Smooth muscle cell (in vitro differentiated cells): Measurements from ENCODE around the gene COL5A2. TPM values are rescaled to one million over a fixed set of nuclear protein-coding genes. Genes with fewer than 3 reads are reported as not detected.
A peak's percentile ranks its signal among the peaks of the same experiment; 100 is the strongest.

ENCODE experiments used
- DNase-seq: peaks from one replicate; lab custom pipeline; 2025; ENCODE audit not compliant: unreplicated experiment; lab: John Stamatoyannopoulos, UW
- H2AFZ ChIP-seq: fragments of 200-600 bp; sonication (generic); 2 replicates; pipeline ENCODE4 v1.6.0; 2016; ENCODE audit warnings: antibody characterized with exemption, low read depth, mild to moderate bottlenecking
- H3F3A ChIP-seq: fragments of 200-600 bp; sonication (generic); 2 replicates; pipeline ENCODE4 v1.6.0; 2017; ENCODE audit warnings: antibody characterized with exemption, low read depth
- H3K27ac ChIP-seq: fragments of 200-600 bp; sonication (generic); 2 replicates; pipeline ENCODE4 v1.5.1; 2016; ENCODE audit warnings: low read depth, mild to moderate bottlenecking
- H3K27me3 ChIP-seq: fragments of 200-600 bp; sonication (generic); 2 replicates; pipeline ENCODE4 v1.6.1; 2016; ENCODE audit warnings: low read depth, mild to moderate bottlenecking
- H3K36me3 ChIP-seq: fragments of 200-600 bp; sonication (generic); 2 replicates; pipeline ENCODE4 v1.5.1; 2016; ENCODE audit warnings: low read depth
- H3K4me1 ChIP-seq: fragments of 200-600 bp; sonication (generic); 2 replicates; pipeline ENCODE4 v1.5.1; 2016; ENCODE audit warnings: low read depth
- H3K4me2 ChIP-seq: fragments of 200-600 bp; sonication (generic); 2 replicates; pipeline ENCODE4 v1.6.0; 2016; ENCODE audit warnings: mild to moderate bottlenecking
- H3K4me3 ChIP-seq: fragments of 200-600 bp; sonication (generic); 2 replicates; pipeline ENCODE4 v1.5.1; 2016; ENCODE audit warnings: mild to moderate bottlenecking
- H3K79me2 ChIP-seq: fragments of 200-600 bp; sonication (generic); 2 replicates; pipeline ENCODE4 v1.6.0; 2016; ENCODE audit warnings: low read depth, mild to moderate bottlenecking
- H3K9ac ChIP-seq: fragments of 200-600 bp; sonication (generic); 2 replicates; pipeline ENCODE4 v1.6.0; 2016; ENCODE audit warnings: low read depth
- H3K9me3 ChIP-seq: fragments of 200-600 bp; sonication (generic); replicated peaks from 2 replicates; pipeline ENCODE4 v1.5.1; 2016; ENCODE audit warnings: low read depth
- H4K20me1 ChIP-seq: fragments of 200-600 bp; sonication (generic); 2 replicates; pipeline ENCODE4 v1.6.0; 2016; ENCODE audit warnings: low read depth
- CTCF ChIP-seq: fragments of 200-600 bp; sonication (generic); IDR thresholded peaks from 2 replicates; pipeline ENCODE4 v1.5.1; 2017; ENCODE audit warnings: borderline replicate concordance, mild to moderate bottlenecking, antibody characterized with exemption; ENCODE audit not compliant: insufficient read depth, poor library complexity, severe bottlenecking
- WGBS: methylation state at CpG from one replicate; pipeline ENCODE4 v1.1.7; 2016; ENCODE audit warnings: low lambda C conversion rate; 5-methylcytosine and 5-hydroxymethylcytosine counted together
- polyA plus RNA-seq: library from polyadenylated mRNA; unstranded; fragments of >200 nt; fragmentation: Nextera tagmentation; extraction: Ambion mirVana; gene quantifications from 2 replicates; pipeline ENCODE4 v1.2.1, GENCODE V29; 2016
- total RNA-seq: library from RNA; depleted of rRNA; stranded (reverse); fragments of >200 nt; gene quantifications from 2 replicates; pipeline ENCODE4 v1.2.3, GENCODE V29; 2014

COL5A2 gene
- total and polyA plus RNA-seq, 2 experiments from 2014 or later = 364 to 697 TPM

GRCh38 chr2:189037518-189037917, 142.0 kb downstream of the COL5A2 start:
- WGBS = 90% methylated on average over 1 of the region's 1 CpG
- Histone ChIP-seq H3K4me1 (no peaks in the 10 kb centered on the region), H3K79me2 (peaks cover 14% of the 10 kb centered on the region), H3K36me3 (peaks cover 72% of the 10 kb centered on the region), H3K4me3 (no peak overlapping the region), H3K27ac (peak overlapping the region; percentile 17), H3K27me3 (no peaks in the 10 kb centered on the region), H4K20me1 (no peaks in the 10 kb centered on the region), H3K9ac (no peak overlapping the region), H3F3A (peaks cover 19% of the 10 kb centered on the region), H3K4me2 (no peak overlapping the region), H3K9me3 (no peaks in the 10 kb centered on the region), H2AFZ (no peak overlapping the region)
- no peak for TF ChIP-seq CTCF
- no peak for DNase-seq

- Histone ChIP-seq H3K4me3 (no peak overlapping the region), H2AFZ (no peak overlapping the region), H4K20me1 (no peaks in the 10 kb centered on the region), H3K9ac (no peak overlapping the region), H3K4me2 (no peak overlapping the region), H3K27me3 (no peaks in the 10 kb centered on the region), H3K36me3 (peaks cover under 1% of the 10 kb centered on the region), H3K27ac (peak overlapping the region; percentile 99), H3K9me3 (no peaks in the 10 kb centered on the region), H3K4me1 (peaks cover 9% of the 10 kb centered on the region), H3K79me2 (peaks cover under 1% of the 10 kb centered on the region), H3F3A (peaks cover 44% of the 10 kb centered on the region)
- WGBS = 75% methylated on average over 3 of the region's 3 CpGs
- no peak for DNase-seq
- peak; percentile 40 for TF ChIP-seq CTCF
Measured at GRCh38 chr2:189024901-189025618, 154.5 kb downstream of the COL5A2 start.

DNA sequence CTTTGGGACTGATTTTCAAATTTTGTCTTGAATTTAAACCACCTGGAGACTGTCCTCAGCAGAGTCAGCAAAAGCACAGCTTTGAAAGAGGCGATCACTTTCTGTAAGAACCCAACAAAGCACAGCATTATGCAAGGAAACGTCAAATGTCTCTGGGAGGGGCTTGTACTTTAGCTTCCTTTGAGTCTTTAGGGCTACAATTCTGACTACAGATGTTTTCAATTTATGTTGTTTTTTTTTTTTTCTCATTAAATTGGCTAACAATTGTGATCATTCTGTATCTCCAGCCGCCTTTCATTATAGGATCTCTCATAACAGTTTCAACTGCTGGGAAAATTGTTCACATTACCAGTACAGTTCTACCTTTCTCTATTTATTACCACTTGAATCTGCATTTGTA, 157.1 kb downstream of the COL5A2 start:
- no peak for DNase-seq
- Histone ChIP-seq H3K4me2 (peak overlapping the region; percentile 60), H3K4me3 (no peak overlapping the region), H3K4me1 (peaks cover 26% of the 10 kb centered on the region), H3K79me2 (no peaks in the 10 kb centered on the region), H3K9me3 (no peaks in the 10 kb centered on the region), H3F3A (peaks cover 61% of the 10 kb centered on the region), H3K36me3 (no peaks in the 10 kb centered on the region), H3K9ac (peak overlapping the region; percentile 76), H4K20me1 (no peaks in the 10 kb centered on the region), H2AFZ (no peak overlapping the region), H3K27ac (peak overlapping the region; percentile 99), H3K27me3 (no peaks in the 10 kb centered on the region)
- no peak for TF ChIP-seq CTCF
- WGBS = 53% methylated on average over 3 of the region's 3 CpGs

- no peaks in the 10 kb centered on the region for H3K36me3 ChIP-seq
- peaks cover 66% of the 10 kb centered on the region for H3F3A ChIP-seq
- no peaks in the 10 kb centered on the region for H4K20me1 ChIP-seq
- peak overlapping the region; percentile 99 for H3K27ac ChIP-seq
- H3K4me1 ChIP-seq = peaks cover 26% of the 10 kb centered on the region
- H3K4me2 ChIP-seq = peak overlapping the region; percentile 60
- H3K9ac ChIP-seq = peak overlapping the region; percentile 94
- DNase-seq = no peak
- H3K4me3 ChIP-seq = no peak overlapping the region
- no peaks in the 10 kb centered on the region for H3K79me2 ChIP-seq
- no peaks in the 10 kb centered on the region for H3K9me3 ChIP-seq
- WGBS = 29% methylated on average over 7 of the region's 7 CpGs
- H3K27me3 ChIP-seq = no peaks in the 10 kb centered on the region
- no peak for TF ChIP-seq CTCF
- no peak overlapping the region for H2AFZ ChIP-seq
Measured at GRCh38 chr2:189022053-189022481, 157.5 kb downstream of the COL5A2 start.
